SK-N-SH (cell line): Measurements from ENCODE around the gene MAP2K2. TPM values are rescaled to one million over a fixed set of nuclear protein-coding genes. Genes with fewer than 3 reads are reported as not detected.
"Not testable (repeated sequence)": the region's sequence is repeated elsewhere in the genome, so short reads cannot be mapped to it uniquely, and the experiment has no call there.

Source experiments
- CTCF ChIA-PET: fragments of 300-600, 350-600 bp; formaldehyde crosslinking; extraction: SDS; loops from one replicate; lab custom pipeline; 2021; lab: Yijun Ruan, JAX
- POLR2A ChIA-PET: fragments of 350-600 bp; sonication (Branson Sonifier 250); formaldehyde crosslinking; extraction: SDS; loops from one replicate; lab custom pipeline; 2020; ENCODE audit warnings: antibody characterized with exemption, inconsistent platforms; lab: Yijun Ruan, JAX
- DNase-seq: peaks from one replicate; pipeline ENCODE4 v3.0.0; 2012
- H2AFZ ChIP-seq: fragments of 200-600 bp; sonication (generic); 2 replicates; pipeline ENCODE4 v1.8.1; 2016; ENCODE audit warnings: antibody characterized with exemption, mild to moderate bottlenecking, low read depth
- H3F3A ChIP-seq: fragments of 200-600 bp; sonication (generic); replicated peaks from 2 replicates; pipeline ENCODE3; 2016; ENCODE audit warnings: antibody characterized with exemption, mild to moderate bottlenecking; ENCODE audit not compliant: insufficient read depth
- H3K27ac ChIP-seq, 2 experiments: fragments of 200-500 bp in 1 of 2; fragments of 200-600 bp in 1 of 2; sonication (Bioruptor generic) in 1 of 2; sonication (generic), shearing (Covaris generic) in 1 of 2; 2 replicates each; pipeline versions ENCODE4 v1.5.1 to v1.6.1; 2014 to 2016; ENCODE audit warnings: low read depth in 2 of 2, inconsistent platforms in 1 of 2, low read length in 1 of 2, mild to moderate bottlenecking in 1 of 2, mixed read lengths in 1 of 2
- H3K27me3 ChIP-seq: fragments of 200-600 bp; sonication (generic), shearing (Covaris generic); 2 replicates; pipeline ENCODE4 v1.6.1; 2016; ENCODE audit warnings: mixed run types; ENCODE audit not compliant: insufficient read depth
- H3K36me3 ChIP-seq, 2 experiments: fragments of 200-500 bp in 1 of 2; fragments of 200-600 bp in 1 of 2; sonication (Bioruptor generic) in 1 of 2; sonication (generic) in 1 of 2; replicated peaks in 1 of 2; 2 replicates each; pipeline versions ENCODE3 to v1.5.1; 2014 to 2016; ENCODE audit warnings: low read length in 1 of 2, mild to moderate bottlenecking in 1 of 2; ENCODE audit not compliant: insufficient read depth in 2 of 2, control insufficient read depth in 1 of 2
- H3K4me1 ChIP-seq, 2 experiments: fragments of 200-500 bp in 1 of 2; fragments of 200-600 bp in 1 of 2; sonication (Bioruptor generic) in 1 of 2; sonication (generic), shearing (Covaris generic) in 1 of 2; 2 replicates each; pipeline versions ENCODE4 v1.5.1 to v1.6.1; 2014 to 2016; ENCODE audit warnings: low read depth in 1 of 2, low read length in 1 of 2, mixed run types in 1 of 2; ENCODE audit not compliant: insufficient read depth in 2 of 2, control insufficient read depth in 1 of 2
- H3K4me2 ChIP-seq: fragments of 200-600 bp; sonication (generic), shearing (Covaris generic); 2 replicates; pipeline ENCODE4 v1.6.1; 2017; ENCODE audit warnings: mixed run types
- H3K4me3 ChIP-seq, 2 experiments: fragments of 200-500 bp in 1 of 2; fragments of 200-600 bp in 1 of 2; sonication (Bioruptor generic) in 1 of 2; sonication (generic), shearing (Covaris generic) in 1 of 2; 2 replicates each; pipeline versions ENCODE4 v1.5.1 to v1.8.1; 2014 to 2016; ENCODE audit warnings: low read depth in 2 of 2, inconsistent platforms in 1 of 2, low read length in 1 of 2, mild to moderate bottlenecking in 1 of 2, mixed read lengths in 1 of 2, moderate library complexity in 1 of 2
- H3K79me2 ChIP-seq: fragments of 200-600 bp; sonication (generic); 2 replicates; pipeline ENCODE4 v1.8.1; 2017; ENCODE audit warnings: mild to moderate bottlenecking; ENCODE audit not compliant: insufficient read depth
- H3K9ac ChIP-seq: fragments of 200-600 bp; sonication (generic); 2 replicates; pipeline ENCODE4 v1.6.1; 2017; ENCODE audit warnings: mixed run types
- H3K9me2 ChIP-seq: fragments of 200-600 bp; sonication (generic); 2 replicates; pipeline ENCODE4 v1.6.1; 2017; ENCODE audit warnings: mixed run types
- H3K9me3 ChIP-seq: fragments of 200-600 bp; sonication (generic); 2 replicates; pipeline ENCODE4 v1.6.1; 2017; ENCODE audit warnings: mixed run types, mild to moderate bottlenecking, moderate library complexity
- H4K20me1 ChIP-seq: fragments of 200-600 bp; sonication (generic); 2 replicates; pipeline ENCODE4 v1.6.1; 2017; ENCODE audit warnings: mild to moderate bottlenecking, mixed run types; ENCODE audit not compliant: insufficient read depth
- EP300 ChIP-seq, 2 experiments: IDR thresholded peaks; 2 replicates each; pipeline versions ENCODE4 v1.4.0 to v1.6.1; 2012; ENCODE audit warnings: borderline replicate concordance in 1 of 2, low read depth in 1 of 2, low read length in 1 of 2
- FOSL2 ChIP-seq: IDR thresholded peaks from 2 replicates; pipeline ENCODE4 v1.4.0; 2012; ENCODE audit warnings: low read depth, mild to moderate bottlenecking, moderate library complexity, borderline replicate concordance
- JUND ChIP-seq: IDR thresholded peaks from 2 replicates; pipeline ENCODE4 v1.4.0; 2012
- NRF1 ChIP-seq: IDR thresholded peaks from 2 replicates; pipeline ENCODE4 v1.6.1; 2012; ENCODE audit warnings: low read depth, mild to moderate bottlenecking, low read length
- RXRA ChIP-seq: IDR thresholded peaks from 2 replicates; pipeline ENCODE4 v1.4.0; 2012; ENCODE audit warnings: low read depth, mild to moderate bottlenecking, borderline replicate concordance
- USF1 ChIP-seq: IDR thresholded peaks from 2 replicates; pipeline ENCODE4 v1.4.0; 2012; ENCODE audit warnings: low read depth, borderline replicate concordance
- WGBS: methylation state at CpG from one replicate; pipeline ENCODE4 v1.1.6; 2017; ENCODE audit warnings: low lambda C conversion rate; 5-methylcytosine and 5-hydroxymethylcytosine counted together
- polyA plus RNA-seq, 3 experiments: library from polyadenylated mRNA; depleted of rRNA; stranded (reverse); fragments of >200 nt; gene quantifications; 2 replicates each; pipeline ENCODE4 v1.2.3, GENCODE V29; 2012
- TF ChIP-seq, protein P1 (sequence below): IDR thresholded peaks from 2 replicates; pipeline ENCODE4 v1.4.0; 2012; ENCODE audit warnings: low read depth

MAP2K2 gene
- polyA plus RNA-seq, 1 of the 3 experiments (the other 2 are of a cell fraction): 114 TPM

DNA sequence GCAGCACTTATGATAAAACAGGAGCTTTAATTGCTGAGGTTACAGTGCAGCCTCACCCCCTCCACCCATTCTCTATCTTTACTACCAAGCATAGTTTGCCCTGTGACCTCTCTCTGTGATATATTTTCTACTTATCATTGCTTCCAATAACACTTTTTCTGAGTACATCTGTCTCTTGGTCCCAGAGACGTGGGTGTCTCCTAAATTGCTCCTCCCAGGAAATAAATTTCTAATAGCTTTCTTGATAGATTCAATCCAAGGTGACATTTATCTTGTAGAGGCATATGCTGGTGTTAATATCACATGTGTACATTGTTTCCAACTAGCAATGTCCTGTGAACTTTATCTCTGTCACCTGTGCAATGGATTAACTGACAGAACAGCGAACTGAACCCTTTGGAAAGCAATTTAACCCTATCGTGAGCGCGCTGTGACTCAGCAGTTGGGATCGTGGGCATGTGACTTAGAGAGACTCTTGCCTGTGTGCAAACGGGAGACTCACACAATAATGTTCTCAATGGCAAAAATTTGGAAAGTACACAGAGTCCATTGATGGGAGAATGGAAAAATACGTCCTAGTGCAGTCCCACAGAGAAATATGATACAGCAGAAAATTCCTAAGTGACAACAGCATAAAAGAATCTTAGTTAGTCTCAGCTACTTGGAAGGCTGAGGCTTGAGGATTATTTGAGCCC, 7.0 kb upstream of the MAP2K2 start:
- H3K9me3 ChIP-seq: no peaks in the 10 kb centered on the region
- H3K27me3 ChIP-seq: no peaks in the 10 kb centered on the region
- H3K9ac ChIP-seq: peak overlapping the region; percentile 5; the same call in 1 of the 2 replicates
- peak overlapping the region; percentile 39; the same call in 1 of the 2 replicates for H2AFZ ChIP-seq
- no peak overlapping the region for H3K4me3 ChIP-seq
- H3K4me1 ChIP-seq: peaks cover 2 to 11% of the 10 kb centered on the region in 2 experiments; a peak in 2 of 4 replicates
- ChIA-PET CTCF (interaction anchor here (1.2 to 4.7 kb wide), 2 partner anchors 9 to 36 kb away, joined by 3 to 41 read pairs; no protein-coding TSS in a partner anchor), POLR2A (no interaction called here)
- DNase-seq: no peak
- peak overlapping the region; percentile 65; the same call in 1 of the 2 replicates for H3K4me2 ChIP-seq
- 31% methylated on average over 8 of the region's 8 CpGs for WGBS
- no peaks in the 10 kb centered on the region for H3K36me3 ChIP-seq
- H4K20me1 ChIP-seq: no peaks in the 10 kb centered on the region
- no peaks in the 10 kb centered on the region for H3K9me2 ChIP-seq
- peaks cover 8% of the 10 kb centered on the region for H3F3A ChIP-seq
- H3K79me2 ChIP-seq: no peaks in the 10 kb centered on the region
- peak in 1 of 2 experiments; percentile 30; a peak in 1 of 4 replicates for TF ChIP-seq EP300 (IDR thresholded peaks at IDR 0.05; ENCODE audit: borderline replicate concordance in 1 of 2, low read depth in 1 of 2, low read length in 1 of 2)
- TF ChIP-seq, protein P1, sequence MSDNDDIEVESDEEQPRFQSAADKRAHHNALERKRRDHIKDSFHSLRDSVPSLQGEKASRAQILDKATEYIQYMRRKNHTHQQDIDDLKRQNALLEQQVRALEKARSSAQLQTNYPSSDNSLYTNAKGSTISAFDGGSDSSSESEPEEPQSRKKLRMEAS: peak; percentile 54; the same call in 1 of the 2 replicates
- TF ChIP-seq USF1: peak; percentile 81
- TF ChIP-seq FOSL2: peak; percentile 85
- TF ChIP-seq RXRA: no peak
- TF ChIP-seq NRF1: no peak
- TF ChIP-seq JUND: peak; percentile 72
- TF ChIP-seq, all 33 proteins: peak for 5
- peak overlapping the region in 1 of 2 experiments; percentile 69; a peak in 2 of 4 replicates for H3K27ac ChIP-seq

GRCh38 chr19:4129050-4129449, 5.1 kb upstream of the MAP2K2 start:
- CTCF ChIA-PET: interaction anchor here (4.7 kb wide), 1 partner anchor 11 kb away, joined by 41 read pairs; no protein-coding TSS in a partner anchor

DNA sequence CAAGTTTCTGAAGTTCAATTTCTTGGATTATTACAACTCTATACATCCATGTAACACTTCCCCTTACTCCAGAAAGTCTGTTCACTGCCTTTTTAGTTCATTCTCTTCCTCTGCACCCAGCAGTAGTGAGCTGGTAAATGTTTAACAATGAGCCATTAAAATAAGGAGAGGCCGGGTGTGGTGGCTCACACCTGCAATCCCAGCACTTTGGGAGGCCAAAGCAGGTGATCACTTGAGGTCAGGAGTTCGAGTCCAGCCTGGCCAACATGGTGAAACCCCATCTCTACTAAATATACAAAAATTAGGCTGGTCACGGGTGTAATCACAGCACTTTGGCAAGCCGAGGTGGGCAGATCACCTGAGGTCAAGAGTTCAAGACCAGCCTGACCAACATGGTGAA, 3.4 kb upstream of the MAP2K2 start:
- H3K4me2 ChIP-seq, H3K4me3 ChIP-seq, H3K27me3 ChIP-seq, H3K36me3 ChIP-seq, H3K9me2 ChIP-seq, H3F3A ChIP-seq, DNase-seq, H3K9me3 ChIP-seq, H3K27ac ChIP-seq, H2AFZ ChIP-seq, H3K9ac ChIP-seq, H4K20me1 ChIP-seq, POLR2A ChIA-PET: not testable (repeated sequence)
- Histone ChIP-seq H3K79me2 (peaks cover 14% of the 10 kb centered on the region), H3K4me1 (peaks cover 11 to 14% of the 10 kb centered on the region in 2 experiments; a peak in 3 of 4 replicates)
- CTCF ChIA-PET: interaction anchor here (0.6 to 4.7 kb wide), 2 partner anchors 12 to 274 kb away, joined by 3 to 41 read pairs; no protein-coding TSS in a partner anchor
- 88% methylated on average over 3 of the region's 4 CpGs for WGBS

More at GRCh38 chr19:4129050-4129449, 5.1 kb upstream of the MAP2K2 start:
- WGBS: 100% methylated on average over 7 of the region's 7 CpGs
- H3K27ac ChIP-seq, H3K27me3 ChIP-seq, H3K4me3 ChIP-seq, H3K9me3 ChIP-seq, H3K4me2 ChIP-seq, H3K79me2 ChIP-seq, H4K20me1 ChIP-seq, DNase-seq, H3F3A ChIP-seq, POLR2A ChIA-PET, H3K36me3 ChIP-seq, H2AFZ ChIP-seq, H3K9ac ChIP-seq, H3K9me2 ChIP-seq: not testable (repeated sequence)
- peaks cover 5 to 11% of the 10 kb centered on the region in 2 experiments; a peak in 2 of 4 replicates for H3K4me1 ChIP-seq
